GM12874 (cell line): Measurements from ENCODE around the gene CCDC12.

Source experiments
- CTCF ChIP-seq: IDR thresholded peaks from 2 replicates; pipeline ENCODE4 v1.5.1; 2011; ENCODE audit warnings: low read depth, mild to moderate bottlenecking, control low read depth, low read length, moderate library complexity; ENCODE audit not compliant: insufficient read depth

The CCDC12 gene

GRCh38 chr3:47010910-47011309 is 34.4 kb upstream of the CCDC12 start:
- TF ChIP-seq CTCF = no peak

DNA sequence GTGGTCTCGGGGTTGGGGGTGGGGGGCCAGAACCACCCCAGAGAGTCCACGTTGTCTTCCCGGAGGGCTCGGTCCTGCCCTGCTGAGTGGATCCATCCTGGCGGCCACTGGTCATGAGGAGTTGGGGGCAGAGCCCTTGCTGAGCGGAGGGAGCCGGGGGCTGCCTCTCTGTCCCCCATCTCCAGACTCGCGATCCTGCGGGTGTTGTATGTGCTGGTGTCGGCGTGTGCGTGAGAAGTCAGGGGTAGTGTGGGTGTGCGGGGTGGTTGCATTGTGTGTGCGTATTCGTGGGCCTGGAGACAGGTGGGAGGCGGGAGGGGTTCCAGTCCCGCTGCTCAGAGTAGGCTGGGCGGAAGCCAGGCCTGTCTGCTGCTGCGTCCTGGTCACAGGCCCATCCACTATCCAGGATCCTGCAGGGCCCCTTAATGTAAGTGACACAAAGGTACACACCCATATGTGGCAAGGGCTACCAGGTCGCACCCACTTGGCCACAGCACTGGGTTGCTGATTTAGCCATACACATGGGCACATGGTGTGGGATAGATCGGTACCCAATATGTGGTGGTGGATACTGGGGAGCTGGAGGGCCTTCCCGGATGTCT is 33.7 kb upstream of the CCDC12 start:
- no peak for TF ChIP-seq CTCF

GRCh38 chr3:47009225-47010110 is 32.9 kb upstream of the CCDC12 start:
- TF ChIP-seq CTCF = no peak

DNA sequence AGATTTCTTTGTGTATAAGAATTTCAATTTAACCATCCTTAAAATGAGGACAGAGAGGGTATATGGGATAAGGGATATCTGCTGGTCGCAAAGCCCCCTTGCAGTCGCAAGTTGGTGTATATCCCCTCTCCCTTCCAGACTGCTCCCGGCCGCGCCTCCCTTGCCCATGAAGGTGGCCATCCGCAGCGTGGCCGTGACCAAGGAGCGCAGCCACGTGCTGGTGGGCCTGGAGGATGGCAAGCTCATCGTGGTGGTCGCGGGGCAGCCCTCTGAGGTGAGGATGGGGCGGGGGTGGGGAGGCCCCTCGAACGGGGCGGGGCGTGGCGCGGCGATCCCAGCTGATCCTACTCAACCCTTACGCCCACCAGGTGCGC is 32.3 kb upstream of the CCDC12 start:
- TF ChIP-seq CTCF = no peak

DNA sequence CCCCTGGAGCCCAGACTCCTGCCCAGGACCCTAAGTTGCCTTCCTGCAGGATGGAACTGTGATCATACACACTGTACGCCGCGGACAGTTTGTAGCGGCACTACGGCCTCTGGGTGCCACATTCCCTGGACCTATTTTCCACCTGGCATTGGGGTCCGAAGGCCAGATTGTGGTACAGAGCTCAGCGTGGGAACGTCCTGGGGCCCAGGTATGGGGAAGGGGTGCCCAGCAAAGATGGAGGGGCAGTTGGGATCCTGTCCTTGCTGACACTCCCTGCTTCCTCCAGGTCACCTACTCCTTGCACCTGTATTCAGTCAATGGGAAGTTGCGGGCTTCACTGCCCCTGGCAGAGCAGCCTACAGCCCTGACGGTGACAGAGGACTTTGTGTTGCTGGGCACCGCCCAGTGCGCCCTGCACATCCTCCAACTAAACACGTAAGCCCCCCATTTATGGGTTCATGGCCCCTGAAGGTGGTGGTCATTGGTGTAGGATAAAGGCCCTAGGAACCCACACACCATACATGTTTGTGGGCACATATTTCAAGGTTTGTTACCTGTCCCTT is 31.8 kb upstream of the CCDC12 start:
- TF ChIP-seq CTCF = no peak

DNA sequence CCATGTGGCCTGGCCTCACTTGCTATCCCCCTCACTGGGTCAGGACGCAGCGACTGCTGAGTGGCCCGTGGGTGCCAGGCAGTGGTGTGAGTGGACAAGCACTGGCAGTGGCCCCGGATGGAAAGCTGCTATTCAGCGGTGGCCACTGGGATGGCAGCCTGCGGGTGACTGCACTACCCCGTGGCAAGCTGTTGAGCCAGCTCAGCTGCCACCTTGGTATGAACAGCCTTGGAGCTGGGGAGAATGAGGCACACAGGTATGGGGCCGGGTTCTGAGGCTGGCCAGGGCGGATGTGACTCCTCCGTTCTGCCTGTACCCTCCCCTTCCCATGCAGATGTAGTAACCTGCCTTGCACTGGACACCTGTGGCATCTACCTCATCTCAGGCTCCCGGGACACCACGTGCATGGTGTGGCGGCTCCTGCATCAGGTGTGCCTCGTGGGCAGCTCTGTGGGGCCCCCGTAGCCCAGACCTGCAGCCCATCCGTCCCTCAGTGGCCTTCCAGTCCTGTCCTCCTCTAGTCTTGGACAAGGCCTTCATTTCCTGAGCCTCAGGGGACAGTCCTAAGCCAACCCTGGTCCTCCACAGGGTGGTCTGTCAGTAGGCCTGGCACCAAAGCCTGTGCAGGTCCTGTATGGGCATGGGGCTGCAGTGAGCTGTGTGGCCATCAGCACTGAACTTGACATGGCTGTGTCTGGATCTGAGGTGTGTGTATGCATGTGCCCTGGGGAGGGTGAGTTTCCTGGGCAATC is 31.1 kb upstream of the CCDC12 start:
- TF ChIP-seq CTCF = no peak

DNA sequence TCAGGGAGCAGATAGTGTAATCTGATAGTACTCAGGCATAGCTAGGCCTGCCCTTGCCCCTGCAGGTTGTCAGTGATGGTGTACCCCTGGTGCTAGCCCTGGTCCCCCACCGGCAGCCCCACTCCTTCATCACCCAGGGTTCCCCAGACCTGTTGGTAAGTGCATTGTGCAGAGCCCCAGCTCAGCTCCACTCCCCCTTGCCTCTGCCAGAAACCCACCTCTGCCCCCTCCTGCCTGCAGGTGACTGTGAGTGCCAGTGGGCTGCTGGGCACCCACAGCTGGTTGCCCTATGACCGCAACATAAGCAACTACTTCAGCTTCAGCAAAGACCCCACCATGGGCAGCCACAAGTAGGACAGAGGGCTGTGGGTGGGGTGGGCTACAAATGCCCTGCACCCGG is 30.5 kb upstream of the CCDC12 start:
- no peak for TF ChIP-seq CTCF
